Hematopoietic multipotent progenitor cell treated with erythropoietin and hydrocortisone succinate and interleukin-3 and kit ligand, for 8 days (in vitro differentiated cells): Measurements from ENCODE around the gene FOXO1.
A peak's percentile ranks its signal among the peaks of the same experiment; 100 is the strongest.

Source experiments
- DNase-seq: peaks from one replicate; pipeline ENCODE4 v3.0.0-alpha.2; 2015

The FOXO1 gene

GRCh38 chr13:40665126-40666044 lies 1.1 kb downstream of the FOXO1 start:
- peak; percentile 38 for DNase-seq

- no peak for DNase-seq
Measured at GRCh38 chr13:40664350-40665125, 1.9 kb downstream of the FOXO1 start.

GRCh38 chr13:40664100-40664349 lies 2.4 kb downstream of the FOXO1 start:
- DNase-seq: peak; percentile 37

- DNase-seq: no peak
Measured at GRCh38 chr13:40662866-40663265, 3.6 kb downstream of the FOXO1 start.

- DNase-seq: no peak
Measured at GRCh38 chr13:40661875-40662665, 4.4 kb downstream of the FOXO1 start.

GRCh38 chr13:40660692-40661091 lies 5.7 kb downstream of the FOXO1 start:
- no peak for DNase-seq

- DNase-seq: no peak
Measured at GRCh38 chr13:40660141-40660664, 6.2 kb downstream of the FOXO1 start.

- DNase-seq: no peak
Measured at GRCh38 chr13:40657951-40658350, 8.5 kb downstream of the FOXO1 start.

GRCh38 chr13:40657307-40657706 lies 9.1 kb downstream of the FOXO1 start:
- DNase-seq: no peak

- no peak for DNase-seq
Measured at GRCh38 chr13:40656358-40656757, 10.1 kb downstream of the FOXO1 start.

- peak; percentile 27 for DNase-seq
Measured at GRCh38 chr13:40653527-40654318, 12.7 kb downstream of the FOXO1 start.

GRCh38 chr13:40652588-40652940 lies 13.9 kb downstream of the FOXO1 start:
- DNase-seq: no peak

GRCh38 chr13:40651866-40652587 lies 14.4 kb downstream of the FOXO1 start:
- no peak for DNase-seq

- DNase-seq: no peak
Measured at GRCh38 chr13:40648841-40649240, 17.6 kb downstream of the FOXO1 start.

GRCh38 chr13:40648040-40648439 lies 18.4 kb downstream of the FOXO1 start:
- DNase-seq: no peak

GRCh38 chr13:40644838-40645604 lies 21.4 kb downstream of the FOXO1 start:
- DNase-seq: no peak

GRCh38 chr13:40640845-40641458 lies 25.5 kb downstream of the FOXO1 start:
- peak; percentile 57 for DNase-seq

GRCh38 chr13:40640202-40640601 lies 26.2 kb downstream of the FOXO1 start:
- DNase-seq: no peak

GRCh38 chr13:40639221-40639681 lies 27.2 kb downstream of the FOXO1 start:
- DNase-seq: no peak

GRCh38 chr13:40637643-40638042 lies 28.8 kb downstream of the FOXO1 start:
- peak; percentile 57 for DNase-seq
